ENCODE measurements around the gene CPEB4.

The CPEB4 gene

GRCh38 chr5:173884402-173885053 is 3.6 kb upstream of the CPEB4 start:
- no peak for DNase-seq (ENCODE audit: low read depth)

GRCh38 chr5:173885054-173885443 is 3.1 kb upstream of the CPEB4 start:
- no peak for DNase-seq (ENCODE audit: low read depth)

DNA sequence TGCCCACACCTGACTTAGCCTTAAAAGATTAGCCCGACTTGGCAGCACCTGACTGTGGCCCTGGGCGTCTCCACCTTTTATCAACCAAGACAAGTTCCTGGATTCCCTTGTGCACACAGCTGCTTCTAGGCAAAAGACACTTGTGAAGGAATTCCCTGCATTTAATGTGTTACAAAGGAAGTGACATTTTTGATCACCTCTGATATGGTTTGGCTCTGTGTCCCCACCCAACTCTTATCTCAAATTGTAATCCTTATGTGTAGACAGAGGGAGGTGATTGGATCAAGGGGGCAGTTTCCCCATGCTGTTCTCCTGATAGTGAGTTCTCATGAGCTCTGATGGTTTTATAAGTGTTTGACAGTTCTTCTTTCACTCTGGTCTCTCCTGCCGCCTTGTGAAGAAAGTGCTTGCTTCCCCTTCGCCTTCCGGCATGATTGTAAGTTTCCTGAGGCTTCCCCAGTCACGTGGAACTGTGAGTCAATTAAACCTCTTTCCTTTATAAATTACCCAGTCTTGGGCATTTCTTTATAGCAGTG is 2.6 kb upstream of the CPEB4 start:
- no peak for DNase-seq (ENCODE audit: low read depth)

DNA sequence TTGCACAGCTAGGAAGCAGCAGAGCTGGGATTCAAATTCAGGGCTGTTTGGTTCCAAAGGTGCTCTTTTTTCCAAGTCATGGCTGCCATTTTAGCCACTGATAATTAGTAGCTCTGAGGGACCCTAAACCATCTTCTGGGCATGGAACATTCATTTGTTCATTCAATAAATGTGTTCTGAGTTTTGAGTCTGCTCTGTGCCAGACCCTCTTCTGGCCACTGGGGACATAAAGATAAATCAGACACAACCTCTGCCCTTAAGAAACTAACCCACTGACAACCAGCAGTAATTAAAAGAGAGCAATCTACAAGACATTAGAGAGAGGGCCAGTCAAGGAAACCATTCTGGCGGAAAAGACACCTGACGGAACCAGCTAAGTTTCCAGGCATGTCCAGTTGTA is 2.0 kb upstream of the CPEB4 start:
- no peak for DNase-seq (ENCODE audit: low read depth)

DNA sequence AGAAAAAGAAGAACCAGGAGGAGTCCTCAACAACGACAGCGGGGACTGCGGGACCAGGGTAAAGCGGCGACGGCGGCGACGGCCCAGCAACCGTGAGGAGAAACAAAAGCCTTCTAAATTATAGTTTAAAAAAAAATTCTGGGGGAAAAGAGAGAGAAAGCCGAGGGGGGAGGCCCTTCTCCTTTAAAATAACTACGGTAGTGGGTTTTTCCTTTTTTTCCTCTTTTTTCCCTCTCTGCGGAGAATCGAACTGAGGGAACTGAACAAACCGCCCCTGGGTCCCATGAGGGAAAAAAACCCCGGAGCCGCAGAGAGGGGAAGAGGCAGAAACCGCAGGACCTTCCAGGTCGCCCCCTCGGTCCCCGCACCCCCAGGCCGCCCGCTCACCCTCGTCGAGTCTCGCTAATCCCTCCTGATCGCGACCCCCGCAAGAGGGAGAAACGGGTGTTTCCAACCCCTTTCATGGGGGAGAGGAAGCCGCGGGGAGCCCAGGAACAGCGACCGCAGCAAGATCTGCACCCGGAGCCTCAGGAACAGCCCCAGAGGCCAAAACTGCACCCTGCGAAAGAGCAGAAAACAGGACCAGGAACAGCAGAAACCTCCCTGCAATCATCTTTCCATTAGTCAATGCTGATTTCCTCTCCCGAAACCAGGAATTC is 453 bp downstream of the CPEB4 start:
- DNase-seq (ENCODE audit: low read depth), result no peak

GRCh38 chr5:173890195-173890991 is 2.2 kb downstream of the CPEB4 start:
- no peak for DNase-seq (ENCODE audit: low read depth)

- no peak for DNase-seq (ENCODE audit: low read depth)
Measured at GRCh38 chr5:173891308-173892116, 3.4 kb downstream of the CPEB4 start.

DNA sequence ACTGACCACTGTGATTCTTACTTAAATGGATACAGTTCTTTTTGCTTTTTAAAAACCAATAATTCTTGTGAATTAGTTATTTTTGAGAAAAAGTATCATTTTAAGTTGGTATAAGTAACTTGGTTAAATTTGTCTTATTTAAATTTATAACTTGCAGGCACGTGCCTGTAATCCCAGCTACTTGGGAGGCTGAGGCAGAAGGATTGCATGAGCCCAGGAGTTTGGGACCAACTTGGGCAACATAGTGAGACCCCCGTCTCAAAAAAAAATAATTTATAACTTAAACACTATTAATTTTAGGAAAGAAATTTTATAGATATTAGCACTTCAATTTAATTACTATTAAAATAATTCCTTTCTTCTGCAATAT is 5.0 kb downstream of the CPEB4 start:
- DNase-seq (ENCODE audit: low read depth), result no peak

GRCh38 chr5:173895401-173896165 is 7.4 kb downstream of the CPEB4 start:
- no peak for DNase-seq (ENCODE audit: low read depth)

- no peak for DNase-seq (ENCODE audit: low read depth)
Measured at GRCh38 chr5:173896631-173897030, 8.5 kb downstream of the CPEB4 start.

DNA sequence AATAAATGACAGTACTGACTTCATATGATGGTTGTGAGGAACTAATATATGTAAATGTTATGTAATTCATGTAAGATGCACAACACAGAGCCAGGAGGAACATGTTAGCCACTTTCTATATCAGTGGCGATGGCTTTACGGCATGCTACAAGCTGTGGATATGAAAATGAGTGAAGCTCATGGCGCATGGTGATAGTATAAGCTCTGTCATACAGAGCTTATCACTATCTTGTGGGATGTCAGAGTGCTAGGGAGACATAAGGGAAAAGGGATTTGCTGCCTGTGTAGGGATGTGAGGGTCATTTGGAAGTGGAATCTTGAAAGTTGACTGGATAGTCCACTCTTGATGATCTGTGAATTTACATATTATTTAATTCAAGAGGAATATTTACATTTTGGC is 13.6 kb downstream of the CPEB4 start:
- no peak for DNase-seq (ENCODE audit: low read depth)

DNA sequence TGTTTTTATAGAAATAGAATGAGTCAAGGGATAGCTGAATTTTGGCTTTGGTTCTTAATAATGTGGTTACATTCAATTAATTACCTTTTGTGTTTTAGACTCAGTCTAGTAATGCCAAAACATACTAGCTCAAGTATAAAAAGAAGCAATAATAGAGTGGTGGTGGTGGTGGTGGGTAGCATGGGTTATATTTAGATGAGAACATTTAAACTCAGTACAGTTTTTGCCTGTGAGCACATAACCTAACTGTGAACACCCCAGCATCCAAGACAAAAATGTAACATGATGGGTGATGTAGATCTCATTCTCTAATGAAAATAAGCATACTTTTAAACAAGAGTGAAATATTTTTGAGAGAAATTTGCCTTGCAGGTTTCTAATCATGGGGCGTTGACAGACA is 14.2 kb downstream of the CPEB4 start:
- DNase-seq (ENCODE audit: low read depth), result no peak

DNA sequence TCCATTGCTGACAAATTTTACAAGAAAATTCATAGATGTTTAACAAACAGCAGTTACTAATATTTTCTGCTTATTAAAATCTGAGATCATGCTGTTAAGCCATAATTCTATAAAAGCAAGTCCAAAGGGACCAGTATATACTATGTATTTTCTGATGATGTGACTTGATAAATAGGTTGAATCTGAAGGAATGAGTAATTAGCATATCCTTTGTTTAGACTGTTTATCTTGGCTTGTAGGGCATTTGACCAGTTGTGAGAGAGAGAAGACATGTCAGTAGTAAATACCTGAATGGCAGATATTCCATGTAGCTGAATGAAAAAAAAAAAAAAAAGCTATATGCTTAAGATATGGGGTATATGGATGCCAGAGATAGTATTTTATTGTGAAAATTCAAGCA is 14.6 kb downstream of the CPEB4 start:
- no peak for DNase-seq (ENCODE audit: low read depth)

GRCh38 chr5:173903396-173904140 is 15.4 kb downstream of the CPEB4 start:
- no peak for DNase-seq (ENCODE audit: low read depth)

DNA sequence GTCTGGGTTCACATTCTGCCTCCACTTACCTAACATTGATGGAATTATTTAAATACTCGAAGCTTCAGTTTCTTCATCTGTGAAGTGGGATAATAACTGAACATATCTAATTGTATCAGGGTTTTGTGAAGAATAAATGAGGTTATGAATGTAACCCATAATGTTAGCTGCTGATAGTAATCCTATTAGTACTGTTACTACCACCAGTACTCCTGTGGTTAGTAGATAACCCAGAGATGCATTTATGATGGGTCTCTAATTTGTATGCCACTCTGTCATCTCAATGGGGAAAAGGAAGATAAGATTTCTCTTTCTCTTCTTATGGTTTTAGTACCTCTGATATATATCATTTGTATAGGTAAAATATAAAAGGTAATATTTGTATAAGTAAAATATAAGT is 16.0 kb downstream of the CPEB4 start:
- no peak for DNase-seq (ENCODE audit: low read depth)

DNA sequence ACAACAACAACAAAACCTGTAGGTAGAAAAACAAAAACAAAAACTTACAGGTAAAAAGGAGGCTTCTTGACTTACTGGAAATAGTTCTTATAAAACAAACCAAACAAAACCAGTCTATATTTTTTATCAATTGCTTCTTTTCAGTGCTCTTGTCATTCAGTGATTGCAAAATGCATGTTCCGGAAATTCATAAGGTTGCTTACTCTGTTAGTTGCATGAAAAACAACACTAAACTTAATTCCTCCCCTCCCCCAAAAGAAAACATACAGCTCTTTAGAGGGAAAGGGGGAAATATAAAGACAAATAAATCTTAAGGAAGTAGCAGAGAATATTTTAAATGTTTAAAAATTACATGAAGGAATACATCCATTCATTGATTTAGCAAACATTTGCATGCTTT is 19.1 kb downstream of the CPEB4 start:
- DNase-seq (ENCODE audit: low read depth), result no peak

- no peak for DNase-seq (ENCODE audit: low read depth)
Measured at GRCh38 chr5:173907686-173908371, 19.7 kb downstream of the CPEB4 start.

GRCh38 chr5:173909199-173909598 is 21.1 kb downstream of the CPEB4 start:
- DNase-seq (ENCODE audit: low read depth), result no peak

- DNase-seq (ENCODE audit: low read depth), result no peak
Measured at GRCh38 chr5:173910215-173910614, 22.1 kb downstream of the CPEB4 start.

- DNase-seq (ENCODE audit: low read depth), result no peak
Measured at GRCh38 chr5:173911623-173912022, 23.5 kb downstream of the CPEB4 start.
